ENCODE measurements around the gene GASK1A.
"Not testable (repeated sequence)": the region's sequence is repeated elsewhere in the genome, so short reads cannot be mapped to it uniquely, and the experiment has no call there.

Gene GASK1A

GRCh38 chr3:43043793-43044192 is 64.7 kb downstream of the GASK1A start:
- Histone ChIP-seq H3K9me3 (ENCODE audit: insufficient read depth, low read length) (peaks cover 24% of the 10 kb centered on the region), H2AFZ (ENCODE audit: low read depth, low read length) (no peak overlapping the region), H3K79me2 (ENCODE audit: low read length) (no peaks in the 10 kb centered on the region), H3K4me1 (ENCODE audit: low read length) (peaks cover 7% of the 10 kb centered on the region), H3K27ac (ENCODE audit: low read length) (no peak overlapping the region), H3K9ac (ENCODE audit: low read length) (no peak overlapping the region), H3K4me3 (ENCODE audit: low read length) (no peak overlapping the region), H3K4me2 (ENCODE audit: low read length) (no peak overlapping the region), H3K27me3 (ENCODE audit: low read depth, low read length) (peaks cover 3% of the 10 kb centered on the region; the same call in 1 of the 2 replicates), H4K20me1 (ENCODE audit: insufficient read depth, low read length) (no peaks in the 10 kb centered on the region), H3K36me3 (replicated peaks; ENCODE audit: low read depth, low read length) (no peaks in the 10 kb centered on the region)
- TF ChIP-seq CTCF (IDR thresholded peaks at IDR 0.05; ENCODE audit: low read depth, low read length), result no peak
- TF ChIP-seq EZH2phosphoT487 (IDR thresholded peaks at IDR 0.05; ENCODE audit: low read depth), result no peak

GRCh38 chr3:43045079-43045478 is 66.0 kb downstream of the GASK1A start:
- not testable (repeated sequence) for H3K36me3 ChIP-seq (replicated peaks; ENCODE audit: low read depth, low read length); H3K27ac ChIP-seq (ENCODE audit: low read length); H2AFZ ChIP-seq (ENCODE audit: low read depth, low read length); H3K4me3 ChIP-seq (ENCODE audit: low read length); H3K79me2 ChIP-seq (ENCODE audit: low read length); H3K4me2 ChIP-seq (ENCODE audit: low read length); H3K27me3 ChIP-seq (ENCODE audit: low read depth, low read length); H3K9ac ChIP-seq (ENCODE audit: low read length); H3K4me1 ChIP-seq (ENCODE audit: low read length); H4K20me1 ChIP-seq (ENCODE audit: insufficient read depth, low read length)
- H3K9me3 ChIP-seq (ENCODE audit: insufficient read depth, low read length), result peaks cover 28% of the 10 kb centered on the region

GRCh38 chr3:43046583-43046982 is 67.5 kb downstream of the GASK1A start:
- Histone ChIP-seq H3K4me3 (ENCODE audit: low read length) (no peak overlapping the region), H3K9me3 (ENCODE audit: insufficient read depth, low read length) (peaks cover 32% of the 10 kb centered on the region), H3K27ac (ENCODE audit: low read length) (no peak overlapping the region), H3K9ac (ENCODE audit: low read length) (no peak overlapping the region), H3K79me2 (ENCODE audit: low read length) (no peaks in the 10 kb centered on the region), H4K20me1 (ENCODE audit: insufficient read depth, low read length) (no peaks in the 10 kb centered on the region), H3K36me3 (replicated peaks; ENCODE audit: low read depth, low read length) (no peaks in the 10 kb centered on the region), H2AFZ (ENCODE audit: low read depth, low read length) (no peak overlapping the region), H3K4me1 (ENCODE audit: low read length) (peaks cover 3% of the 10 kb centered on the region), H3K27me3 (ENCODE audit: low read depth, low read length) (peaks cover 3% of the 10 kb centered on the region; the same call in 1 of the 2 replicates), H3K4me2 (ENCODE audit: low read length) (no peak overlapping the region)
- TF ChIP-seq CTCF (IDR thresholded peaks at IDR 0.05; ENCODE audit: low read depth, low read length), result no peak
- TF ChIP-seq EZH2phosphoT487 (IDR thresholded peaks at IDR 0.05; ENCODE audit: low read depth), result no peak

GRCh38 chr3:43048470-43048869 is 69.4 kb downstream of the GASK1A start:
- no peaks in the 10 kb centered on the region for H3K36me3 ChIP-seq (replicated peaks; ENCODE audit: low read depth, low read length)
- TF ChIP-seq EZH2phosphoT487 (IDR thresholded peaks at IDR 0.05; ENCODE audit: low read depth) (no peak), CTCF (IDR thresholded peaks at IDR 0.05; ENCODE audit: low read depth, low read length) (no peak)
- H3K4me2 ChIP-seq (ENCODE audit: low read length), result no peak overlapping the region
- H2AFZ ChIP-seq (ENCODE audit: low read depth, low read length), result no peak overlapping the region
- no peaks in the 10 kb centered on the region for H3K4me1 ChIP-seq (ENCODE audit: low read length)
- no peaks in the 10 kb centered on the region for H3K79me2 ChIP-seq (ENCODE audit: low read length)
- peaks cover 7% of the 10 kb centered on the region; the same call in 1 of the 2 replicates for H3K27me3 ChIP-seq (ENCODE audit: low read depth, low read length)
- H3K9ac ChIP-seq (ENCODE audit: low read length), result no peak overlapping the region
- no peaks in the 10 kb centered on the region for H4K20me1 ChIP-seq (ENCODE audit: insufficient read depth, low read length)
- H3K4me3 ChIP-seq (ENCODE audit: low read length), result no peak overlapping the region
- no peak overlapping the region for H3K27ac ChIP-seq (ENCODE audit: low read length)
- H3K9me3 ChIP-seq (ENCODE audit: insufficient read depth, low read length), result peaks cover 31% of the 10 kb centered on the region

- H3K27me3 ChIP-seq (ENCODE audit: low read depth, low read length), result peaks cover 9% of the 10 kb centered on the region; the same call in 1 of the 2 replicates
- peaks cover 10% of the 10 kb centered on the region for H3K9me3 ChIP-seq (ENCODE audit: insufficient read depth, low read length)
- no peaks in the 10 kb centered on the region for H3K79me2 ChIP-seq (ENCODE audit: low read length)
- no peak overlapping the region for H3K9ac ChIP-seq (ENCODE audit: low read length)
- H4K20me1 ChIP-seq (ENCODE audit: insufficient read depth, low read length), result no peaks in the 10 kb centered on the region
- H2AFZ ChIP-seq (ENCODE audit: low read depth, low read length), result no peak overlapping the region
- H3K27ac ChIP-seq (ENCODE audit: low read length), result no peak overlapping the region
- H3K4me2 ChIP-seq (ENCODE audit: low read length), result no peak overlapping the region
- TF ChIP-seq EZH2phosphoT487 (IDR thresholded peaks at IDR 0.05; ENCODE audit: low read depth), result no peak
- TF ChIP-seq CTCF (IDR thresholded peaks at IDR 0.05; ENCODE audit: low read depth, low read length), result no peak
- no peaks in the 10 kb centered on the region for H3K4me1 ChIP-seq (ENCODE audit: low read length)
- H3K36me3 ChIP-seq (replicated peaks; ENCODE audit: low read depth, low read length), result no peaks in the 10 kb centered on the region
- H3K4me3 ChIP-seq (ENCODE audit: low read length), result no peak overlapping the region
These were observed 74.2 kb downstream of the GASK1A start for GRCh38 chr3:43053291-43053690.

All from OCI-LY3 (cell line).